ENCODE results near the gene VSIR. TPM values are rescaled to one million over a fixed set of nuclear protein-coding genes. Genes with fewer than 3 reads are reported as not detected.

The VSIR gene
- total and polyA plus RNA-seq, 10 of the 15 experiments (the other 5 are each of a cell fraction or from before 2014, with no cell fraction given): 0.19 to 12.5 (median 6.7) TPM

- Histone ChIP-seq H4K20me1 (ENCODE audit: control insufficient read depth, insufficient read depth) (no peaks in the 10 kb centered on the region), H3K79me2 (ENCODE audit: control insufficient read depth, insufficient read depth, low read length) (no peaks in the 10 kb centered on the region), H3K27me3 (replicated peaks in 1 of 2; ENCODE audit: control insufficient read depth in 2 of 2, insufficient read depth in 2 of 2, low read length in 1 of 2) (no peaks in the 10 kb centered on the region; a peak in 1 of 4 replicates), H3K4me1 (ENCODE audit: control insufficient read depth, insufficient read depth, low read length) (peaks cover 49% of the 10 kb centered on the region), H3K4me2 (ENCODE audit: control insufficient read depth, insufficient read depth) (no peak overlapping the region), H3K9ac (ENCODE audit: control insufficient read depth, insufficient read depth, low read length) (no peak overlapping the region), H3K36me3 (ENCODE audit: control insufficient read depth in 2 of 2, insufficient read depth in 2 of 2, low read length in 1 of 2) (peaks cover 0 to 2% of the 10 kb centered on the region in 2 experiments; a peak in 1 of 4 replicates), H3K27ac (ENCODE audit: control insufficient read depth, insufficient read depth) (no peak overlapping the region), H2AFZ (ENCODE audit: control insufficient read depth, low read depth, low read length) (no peak overlapping the region), H3K9me3 (replicated peaks; ENCODE audit: control insufficient read depth, insufficient read depth, low read length) (no peaks in the 10 kb centered on the region), H3K4me3 (no peak overlapping the region)
- WGBS (ENCODE audit: insufficient coverage, insufficient replicate concordance, low lambda C conversion rate, missing lambda C conversion rate): 25% methylated on average over 8 of the region's 8 CpGs
- RAD21 ChIA-PET (ENCODE audit: unreplicated experiment): interaction anchor here (1.4 kb wide), 1 partner anchor 20 kb away, joined by 3 read pairs; no protein-coding TSS in a partner anchor
- in situ Hi-C loops (cut with MboI) (no loop called here), intact Hi-C loops (cut with micrococcal nuclease; ENCODE audit: unreplicated experiment) (no loop called here)
- TF ChIP-seq RELA (IDR thresholded peaks at IDR 0.05; ENCODE audit: borderline replicate concordance, partially characterized antibody) (no peak), EZH2 (IDR thresholded peaks at IDR 0.05; ENCODE audit: borderline replicate concordance, control insufficient read depth, low read depth, low read length) (no peak), ZNF622 (IDR thresholded peaks at IDR 0.05) (no peak), LARP7 (IDR thresholded peaks at IDR 0.05) (no peak), KLF5 (IDR thresholded peaks at IDR 0.05; ENCODE audit: partially characterized antibody) (no peak), IKZF2 (IDR thresholded peaks at IDR 0.05) (no peak), KDM1A (IDR thresholded peaks at IDR 0.05; ENCODE audit: borderline replicate concordance) (no peak), POLR2AphosphoS2 (IDR thresholded peaks at IDR 0.05; ENCODE audit: low read depth, low read length) (no peak)
- no peak for DNase-seq (ENCODE audit: low read depth, low spot score)
- no peak for ATAC-seq
- POLR2A ChIA-PET: interaction anchor here (1.1 kb wide), 1 partner anchor 14 kb away, joined by 3 read pairs; no protein-coding TSS in a partner anchor
- CTCF ChIA-PET: interaction anchor here (0.7 to 1.6 kb wide), 2 partner anchors 20 to 144 kb away, joined by 3 to 4 read pairs; no protein-coding TSS in a partner anchor
- no TSS peak for BruUV-seq (replicated peaks)
- SMC1A ChIA-PET (ENCODE audit: uncharacterized antibody, unreplicated experiment): interaction anchor here (1.7 kb wide), 1 partner anchor 14 kb away, joined by 9 read pairs; no protein-coding TSS in a partner anchor
- FAIRE-seq: no peak
These were observed 20.8 kb downstream of the VSIR start for GRCh38 chr10:71752391-71753090.
